ENCODE measurements around the gene NUP107. TPM values are rescaled to one million over a fixed set of nuclear protein-coding genes. Genes with fewer than 3 reads are reported as not detected.

The NUP107 gene
- total RNA-seq, 2 experiments from 2014 or later, result 156 to 158 TPM

DNA sequence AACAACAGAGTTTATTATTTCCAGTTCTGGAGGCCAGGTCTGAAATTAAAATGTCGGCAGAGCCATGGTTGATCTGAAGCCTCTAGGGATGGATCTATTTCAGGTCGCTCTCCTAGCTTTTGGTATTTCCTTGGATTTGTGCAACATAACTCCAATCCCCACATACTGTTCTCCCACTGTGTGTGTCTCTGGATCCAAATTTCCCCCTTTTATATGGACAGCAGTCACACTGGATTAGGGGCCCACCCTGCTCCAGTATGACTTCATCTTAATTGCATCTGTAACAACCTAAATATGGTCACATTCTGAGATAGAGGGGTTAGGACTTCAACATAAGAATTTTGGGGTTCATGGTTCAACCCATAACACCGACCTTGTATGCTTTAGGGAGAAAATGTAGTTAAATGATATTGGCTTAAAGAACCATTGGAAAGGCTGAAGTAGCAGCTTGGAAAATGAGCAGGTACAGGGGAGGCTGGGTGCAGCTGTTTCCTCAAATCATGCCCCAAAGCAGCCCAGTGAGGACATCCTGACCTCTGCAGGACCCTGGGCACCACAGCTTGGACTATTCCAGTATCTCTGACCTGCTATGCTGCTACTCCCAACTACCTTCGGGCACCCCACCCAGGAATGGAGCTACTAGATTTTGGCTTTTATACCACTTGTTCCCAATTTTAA, 107.3 kb downstream of the NUP107 start:
- Mint-ChIP-seq H3K4me3 (no peak overlapping the region), H3K27me3 (no peaks in the 10 kb centered on the region), H3K36me3 (no peaks in the 10 kb centered on the region), H3K9me3 (no peaks in the 10 kb centered on the region), H3K27ac (no peak overlapping the region), H3K4me1 (no peaks in the 10 kb centered on the region)
- no peak for DNase-seq

- H3K27ac Mint-ChIP-seq, result no peak overlapping the region
- H3K9me3 Mint-ChIP-seq, result no peaks in the 10 kb centered on the region
- H3K36me3 Mint-ChIP-seq, result no peaks in the 10 kb centered on the region
- no peak overlapping the region for H3K4me3 Mint-ChIP-seq
- no peaks in the 10 kb centered on the region for H3K4me1 Mint-ChIP-seq
- DNase-seq, result no peak
- no peaks in the 10 kb centered on the region for H3K27me3 Mint-ChIP-seq
These were observed 108.0 kb downstream of the NUP107 start for GRCh38 chr12:68794653-68795251.

Other genes with a start within 250 kb of the NUP107 start
- 100 to 1,000 TPM; 239 to 245 TPM for gene RAP1B, start 76.1 kb upstream of the NUP107 start, total RNA-seq
- gene SLC35E3, start 59.2 kb downstream of the NUP107 start, total RNA-seq, result 10 to 100 TPM in 1 of 2 experiments, 1 to 10 TPM in 1; 8.7 to 12.3 TPM
- 100 to 1,000 TPM; 152 to 158 TPM for gene MDM2, start 121.2 kb downstream of the NUP107 start, total RNA-seq
- gene CPM, start 246.2 kb downstream of the NUP107 start, total RNA-seq, result 1 to 10 TPM; 5.8 to 8.0 TPM